HL-60/S4 treated with phorbol 12-myristate 13-acetate at 8.2 ng/mL for 4 days and 3 days (cell line): ENCODE results near the gene CD151.

Experiments
- in situ Hi-C: fragments of 300-500 bp; cut with MboI; formaldehyde crosslinking; loops from 2 replicates; pipeline ENCODE4 v1.15.0; 2022; ENCODE audit warnings: low sequenced_read_pairs

CD151 gene

GRCh38 chr11:841981-842369 is 9.2 kb downstream of the CD151 start:
- in situ Hi-C loops, result no loop called here

- in situ Hi-C loops, result no loop called here
Observed at GRCh38 chr11:842370-843002, 9.7 kb downstream of the CD151 start, which contains the start of the genes POLR2L and TSPAN4. TSS of gene POLR2L (minus strand) at chr11:842529. CDS start at chr11:842508, 21 bp downstream. TSS of gene TSPAN4 (plus strand) at chr11:842852. CDS start at chr11:850305, 7,453 bp downstream.

- in situ Hi-C loops, result no loop called here
Observed at GRCh38 chr11:843086-843734, 10.5 kb downstream of the CD151 start.

- in situ Hi-C loops, result no loop called here
Observed at GRCh38 chr11:843818-844692, 11.3 kb downstream of the CD151 start.

GRCh38 chr11:844693-845644 is 12.2 kb downstream of the CD151 start:
- in situ Hi-C loops, result no loop called here

GRCh38 chr11:845872-846495 is 13.2 kb downstream of the CD151 start:
- in situ Hi-C loops, result no loop called here

- in situ Hi-C loops, result no loop called here
Observed at GRCh38 chr11:846496-847098, 13.8 kb downstream of the CD151 start.

GRCh38 chr11:847876-848275 is 15.1 kb downstream of the CD151 start:
- in situ Hi-C loops, result no loop called here

- in situ Hi-C loops, result no loop called here
Observed at GRCh38 chr11:848380-848931, 15.7 kb downstream of the CD151 start.

GRCh38 chr11:849104-849824 is 16.5 kb downstream of the CD151 start:
- in situ Hi-C loops, result no loop called here

GRCh38 chr11:849951-850774 is 17.4 kb downstream of the CD151 start:
- in situ Hi-C loops, result no loop called here

GRCh38 chr11:850775-851763 is 18.3 kb downstream of the CD151 start:
- in situ Hi-C loops, result no loop called here

- in situ Hi-C loops, result no loop called here
Observed at GRCh38 chr11:852762-853161, 20.0 kb downstream of the CD151 start.

GRCh38 chr11:853682-854448 is 21.1 kb downstream of the CD151 start:
- in situ Hi-C loops, result no loop called here

GRCh38 chr11:854601-855329 is 22.0 kb downstream of the CD151 start:
- in situ Hi-C loops, result no loop called here
